Upper lobe of right lung (tissue), 1 donor: ENCODE results near the gene PIWIL1. TPM values are rescaled to one million over a fixed set of nuclear protein-coding genes. Genes with fewer than 3 reads are reported as not detected.

Experiments used
- ATAC-seq: fragments of 200-7000 bp; cut with Tn5 transposase; one replicate; pipeline ENCODE4 v1.9.1; 2020; ENCODE audit warnings: mild to moderate bottlenecking, moderate library complexity
- DNase-seq: peaks from one replicate; pipeline ENCODE4 v3.0.0-alpha.2; 2020
- H3K27ac ChIP-seq: fragments of 200-600 bp; one replicate; pipeline ENCODE4 v1.8.0; 2022
- H3K27me3 ChIP-seq: fragments of 200-600 bp; one replicate; pipeline ENCODE4 v1.8.0; 2022; ENCODE audit warnings: mild to moderate bottlenecking
- H3K36me3 ChIP-seq: fragments of 200-600 bp; one replicate; pipeline ENCODE4 v1.8.0; 2022
- H3K4me1 ChIP-seq: fragments of 200-600 bp; one replicate; pipeline ENCODE4 v1.8.0; 2022
- H3K4me3 ChIP-seq: fragments of 200-600 bp; one replicate; pipeline ENCODE4 v1.8.0; 2022; ENCODE audit warnings: mild to moderate bottlenecking
- H3K9me3 ChIP-seq: fragments of 200-600 bp; one replicate; pipeline ENCODE4 v1.8.0; 2022
- CTCF ChIP-seq: fragments of 200-600 bp; IDR thresholded peaks from one replicate; pipeline ENCODE4 v1.8.0; 2022; ENCODE audit warnings: antibody characterized with exemption
- intact Hi-C: fragments of 100-400 bp; cut with DNase I; formaldehyde crosslinking; loops from one replicate; pipeline ENCODE4 v1.11.0; 2022
- total RNA-seq: library from RNA; stranded (reverse); fragmentation: NEBNext Ultra II Directional; extraction: Animal tissue kit (Norgen Biotek cat#: 25700); gene quantifications from one replicate; pipeline ENCODE4 v1.2.1, GENCODE V29; 2021
- donor health status: DM: no; HTN: yes; CAD: no; lungs with severe emphysema.

Gene PIWIL1
- total RNA-seq, 1 donor from 2014 or later, result not detected

DNA sequence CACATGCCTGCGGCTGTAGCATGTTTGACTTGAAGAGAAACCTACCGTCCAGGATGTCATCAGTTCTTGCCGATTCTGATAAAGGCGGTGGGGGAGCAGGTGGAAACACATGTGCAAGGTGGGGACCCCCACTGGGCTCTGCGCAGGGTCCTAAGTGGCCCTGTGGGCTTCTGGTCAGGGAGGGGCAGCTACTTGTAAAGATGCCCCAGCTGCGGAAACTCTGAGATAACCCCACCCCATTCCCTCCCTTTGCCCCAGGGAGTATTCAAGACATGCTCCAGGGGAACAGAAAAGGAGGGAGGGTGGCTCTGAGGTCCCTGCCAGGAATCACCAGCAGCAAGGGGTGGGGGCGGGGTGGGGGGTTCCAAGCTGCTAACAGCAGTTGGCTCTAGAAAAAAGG is 67.6 kb downstream of the PIWIL1 start:
- no peak overlapping the region for H3K4me3 ChIP-seq
- intact Hi-C loops, result no loop called here
- no peaks in the 10 kb centered on the region for H3K4me1 ChIP-seq
- H3K36me3 ChIP-seq, result no peaks in the 10 kb centered on the region
- no peak for ATAC-seq
- no peak for DNase-seq
- no peaks in the 10 kb centered on the region for H3K9me3 ChIP-seq
- TF ChIP-seq CTCF, result no peak
- peaks cover 10% of the 10 kb centered on the region for H3K27me3 ChIP-seq
- H3K27ac ChIP-seq, result no peak overlapping the region

- intact Hi-C loops, result no loop called here
- H3K36me3 ChIP-seq, result no peaks in the 10 kb centered on the region
- H3K27ac ChIP-seq, result no peak overlapping the region
- DNase-seq (no peak), ATAC-seq (no peak)
- H3K4me1 ChIP-seq, result no peaks in the 10 kb centered on the region
- TF ChIP-seq CTCF, result no peak
- H3K27me3 ChIP-seq, result no peaks in the 10 kb centered on the region
- no peak overlapping the region for H3K4me3 ChIP-seq
- H3K9me3 ChIP-seq, result no peaks in the 10 kb centered on the region
Measured at GRCh38 chr12:130412384-130412783, 74.7 kb downstream of the PIWIL1 start.

GRCh38 chr12:130413909-130414308 is 76.2 kb downstream of the PIWIL1 start:
- no peaks in the 10 kb centered on the region for H3K9me3 ChIP-seq
- intact Hi-C loops, result no loop called here
- H3K4me3 ChIP-seq, result no peak overlapping the region
- ATAC-seq, result no peak
- DNase-seq, result no peak
- no peak overlapping the region for H3K27ac ChIP-seq
- no peak for TF ChIP-seq CTCF
- H3K4me1 ChIP-seq, result no peaks in the 10 kb centered on the region
- H3K27me3 ChIP-seq, result no peaks in the 10 kb centered on the region
- no peaks in the 10 kb centered on the region for H3K36me3 ChIP-seq

DNA sequence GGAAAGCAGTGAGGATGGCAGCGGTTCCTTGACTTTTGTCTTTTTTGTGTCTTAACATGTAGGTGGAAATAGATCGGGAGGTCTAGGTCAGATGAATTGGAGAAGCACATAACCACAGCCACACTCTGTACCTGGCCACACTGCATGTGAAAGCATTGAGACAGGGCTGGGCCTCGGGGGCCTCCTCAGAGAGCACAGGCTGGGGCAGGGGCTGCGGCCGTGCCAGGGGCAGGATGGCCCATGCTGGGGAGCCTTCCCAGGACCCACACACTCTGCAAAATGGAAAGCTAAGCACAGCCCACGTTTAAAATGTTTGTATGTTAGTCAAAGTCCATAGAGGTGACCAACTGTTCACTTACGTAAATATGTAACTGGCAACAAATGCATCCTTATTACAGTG is 76.7 kb downstream of the PIWIL1 start:
- Histone ChIP-seq H3K27ac (no peak overlapping the region), H3K36me3 (no peaks in the 10 kb centered on the region), H3K27me3 (no peaks in the 10 kb centered on the region), H3K4me1 (no peaks in the 10 kb centered on the region), H3K9me3 (no peaks in the 10 kb centered on the region), H3K4me3 (no peak overlapping the region)
- TF ChIP-seq CTCF, result no peak
- intact Hi-C loops, result no loop called here
- ATAC-seq (no peak), DNase-seq (no peak)

- no peak overlapping the region for H3K4me3 ChIP-seq
- ATAC-seq, result no peak
- no peak overlapping the region for H3K27ac ChIP-seq
- TF ChIP-seq CTCF, result no peak
- no peaks in the 10 kb centered on the region for H3K4me1 ChIP-seq
- H3K27me3 ChIP-seq, result no peaks in the 10 kb centered on the region
- no peak for DNase-seq
- intact Hi-C loops, result no loop called here
- H3K36me3 ChIP-seq, result no peaks in the 10 kb centered on the region
- no peaks in the 10 kb centered on the region for H3K9me3 ChIP-seq
Measured at GRCh38 chr12:130418251-130418650, 80.6 kb downstream of the PIWIL1 start.

GRCh38 chr12:130419116-130419515 is 81.4 kb downstream of the PIWIL1 start:
- no peak overlapping the region for H3K27ac ChIP-seq
- no peaks in the 10 kb centered on the region for H3K27me3 ChIP-seq

More at GRCh38 chr12:130419116-130419515, 81.4 kb downstream of the PIWIL1 start:
- no peak overlapping the region for H3K4me3 ChIP-seq
- DNase-seq (no peak), ATAC-seq (no peak)
- no peaks in the 10 kb centered on the region for H3K9me3 ChIP-seq
- intact Hi-C loops, result no loop called here
- H3K4me1 ChIP-seq, result no peaks in the 10 kb centered on the region
- TF ChIP-seq CTCF, result no peak
- no peaks in the 10 kb centered on the region for H3K36me3 ChIP-seq
